DMS 273 (cell line): ENCODE measurements around the gene KASH5.
"Not testable (repeated sequence)": the region's sequence is repeated elsewhere in the genome, so short reads cannot be mapped to it uniquely, and the experiment has no call there.

Experiments
- DNase-seq: peaks from one replicate; lab custom pipeline; 2025; ENCODE audit not compliant: unreplicated experiment; lab: John Stamatoyannopoulos, UW

KASH5 gene

DNA sequence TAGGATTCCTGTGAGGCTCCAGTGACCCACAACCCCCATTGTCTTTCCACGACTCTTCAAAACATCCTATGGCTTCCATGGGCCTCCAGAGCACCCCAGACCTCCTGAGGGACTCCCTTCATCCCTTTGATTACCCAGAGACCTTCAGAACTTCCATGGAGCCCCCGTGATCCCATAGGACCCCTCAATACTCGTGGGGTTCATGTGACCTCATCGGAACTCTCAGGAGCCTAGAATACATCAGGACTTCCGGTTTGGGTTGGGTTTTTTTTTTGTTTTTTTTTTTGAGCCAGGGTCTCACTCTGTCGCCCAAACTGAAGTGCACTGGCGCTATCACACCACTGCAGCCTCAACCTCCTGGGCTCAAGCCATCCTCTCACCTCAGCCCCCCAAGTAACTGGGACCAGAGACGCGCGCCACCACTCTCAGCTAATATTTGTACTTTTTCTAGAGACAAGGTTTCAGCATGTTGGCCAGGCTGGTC, 65.8 kb downstream of the KASH5 start:
- no peak for DNase-seq

DNA sequence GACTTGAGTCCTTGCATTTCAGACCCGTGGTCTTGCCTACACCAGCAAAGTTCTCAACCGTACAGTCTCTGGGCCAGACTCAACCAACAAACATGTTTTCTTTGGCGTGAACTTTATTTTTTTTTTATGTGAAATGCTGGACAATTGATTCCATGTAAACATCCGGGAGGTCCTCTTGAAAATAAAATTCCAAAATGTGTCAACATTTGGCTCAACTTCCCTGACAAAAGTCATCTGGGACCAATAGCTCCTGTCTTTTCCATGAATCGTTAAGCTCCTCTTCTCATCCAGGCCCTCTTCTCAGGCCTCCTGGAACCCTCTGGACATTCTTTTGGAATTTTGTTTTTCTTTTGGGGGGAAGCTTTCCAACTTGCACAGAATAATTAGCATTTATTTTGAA, 67.7 kb downstream of the KASH5 start:
- no peak for DNase-seq

DNA sequence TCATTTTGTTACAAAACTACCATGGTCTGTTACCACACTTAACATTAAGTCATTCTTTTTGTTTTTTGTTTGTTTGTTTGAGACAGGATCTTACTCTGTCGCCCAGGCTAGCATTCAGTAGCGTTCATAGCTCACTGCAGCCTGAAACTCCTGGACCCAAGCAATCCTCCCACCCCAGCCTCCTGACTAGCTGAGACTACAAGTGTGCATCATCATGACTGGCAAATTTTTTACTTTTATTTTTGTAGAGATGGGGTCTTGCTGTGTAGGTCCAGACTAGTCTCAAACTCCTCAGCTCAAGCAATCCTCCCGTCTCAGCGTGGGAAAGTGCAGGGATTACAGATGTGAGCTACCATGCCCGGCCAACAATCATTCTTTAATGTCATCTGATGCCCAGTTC, 68.3 kb downstream of the KASH5 start:
- no peak for DNase-seq

GRCh38 chr19:49458567-49458903, 70.5 kb downstream of the KASH5 start:
- DNase-seq = no peak

GRCh38 chr19:49459388-49459787, 71.3 kb downstream of the KASH5 start:
- no peak for DNase-seq

DNA sequence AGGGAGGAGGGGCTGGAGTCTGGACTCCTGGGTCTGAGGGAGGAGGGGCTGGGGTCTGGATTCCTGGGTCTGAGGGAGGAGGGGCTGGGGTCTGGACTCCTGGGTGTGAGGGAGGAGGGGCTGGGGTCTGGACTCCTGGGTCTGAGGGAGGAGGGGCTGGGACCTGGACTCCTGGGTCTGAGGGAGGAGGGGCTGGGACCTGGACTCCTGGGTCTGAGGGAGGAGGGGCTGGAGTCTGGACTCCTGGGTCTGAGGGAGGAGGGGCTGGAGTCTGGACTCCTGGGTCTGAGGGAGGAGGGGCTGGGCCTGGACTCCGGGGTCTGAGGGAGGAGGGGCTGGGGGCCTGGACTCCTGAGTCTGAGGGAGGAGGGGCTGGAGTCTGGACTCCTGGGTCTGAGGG, 73.1 kb downstream of the KASH5 start:
- DNase-seq = not testable (repeated sequence)

DNA sequence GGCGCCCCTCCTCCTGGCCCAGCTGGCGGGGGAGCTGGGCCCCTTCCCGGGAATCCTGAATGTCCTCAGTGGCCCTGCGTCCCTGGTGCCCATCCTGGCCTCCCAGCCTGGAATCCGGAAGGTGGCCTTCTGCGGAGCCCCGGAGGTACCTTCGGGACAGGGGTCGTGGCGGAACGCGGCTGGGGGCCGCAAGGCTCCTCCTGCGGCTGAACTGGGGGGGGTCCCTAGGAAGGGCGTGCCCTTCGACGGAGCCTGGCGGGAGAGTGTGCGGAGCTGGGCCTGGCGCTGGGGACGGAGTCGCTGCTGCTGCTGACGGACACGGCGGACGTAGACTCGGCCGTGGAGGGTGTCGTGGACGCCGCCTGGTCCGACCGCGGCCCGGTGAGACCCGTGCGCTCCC, 73.6 kb downstream of the KASH5 start:
- DNase-seq = no peak

DNA sequence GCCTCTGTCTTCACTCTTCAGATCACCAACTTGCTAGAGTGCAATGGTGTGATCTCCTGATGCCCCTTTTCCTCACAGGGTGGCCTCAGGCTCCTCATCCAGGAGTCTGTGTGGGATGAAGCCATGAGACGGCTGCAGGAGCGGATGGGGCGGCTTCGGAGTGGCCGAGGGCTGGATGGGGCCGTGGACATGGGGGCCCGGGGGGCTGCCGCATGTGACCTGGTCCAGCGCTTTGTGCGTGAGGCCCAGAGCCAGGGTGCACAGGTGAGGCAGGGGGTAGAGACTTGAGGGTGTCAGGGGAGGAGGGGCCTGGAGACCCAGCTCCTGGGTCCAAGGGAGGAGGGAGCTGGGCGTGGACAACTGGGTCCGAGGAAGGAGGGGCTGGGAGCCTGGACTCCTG, 74.4 kb downstream of the KASH5 start:
- DNase-seq = no peak

- no peak for DNase-seq
These were observed 76.1 kb downstream of the KASH5 start for GRCh38 chr19:49463960-49464740.

- no peak for DNase-seq
These were observed 77.3 kb downstream of the KASH5 start for GRCh38 chr19:49465371-49465770.
